MCF 10A (cell line): ENCODE data around the gene PRDM10. TPM values are rescaled to one million over a fixed set of nuclear protein-coding genes. Genes with fewer than 3 reads are reported as not detected.
"Not testable (repeated sequence)": the region's sequence is repeated elsewhere in the genome, so short reads cannot be mapped to it uniquely, and the experiment has no call there.

Experiments
- BruUV-seq: library from RNA; stranded (reverse); fragments of 400-500 nt; replicated peaks from 2 replicates; lab custom pipeline; 2021; lab: Mats Ljungman, UMichigan
- CTCF ChIA-PET: fragments of 300-600 bp; sonication (Branson Sonifier 250); formaldehyde crosslinking; extraction: SDS; loops from one replicate; lab custom pipeline; 2021; ENCODE audit warnings: antibody characterized with exemption, inconsistent platforms; lab: Yijun Ruan, JAX
- POLR2A ChIA-PET: fragments of 300-600, 350-650 bp; sonication (Branson Sonifier 250); formaldehyde crosslinking; extraction: SDS; loops from one replicate; lab custom pipeline; 2020; ENCODE audit warnings: antibody characterized with exemption, inconsistent platforms; lab: Yijun Ruan, JAX
- DNase-seq: peaks from one replicate; pipeline ENCODE4 v3.0.0-alpha.2; 2018; ENCODE audit not compliant: unreplicated experiment
- H3K27ac Mint-ChIP-seq: one replicate; pipeline ENCODE4 v1.8.0; 2022; ENCODE audit warnings: mild to moderate bottlenecking, low read depth, mixed read lengths; ENCODE audit not compliant: unreplicated experiment
- H3K27me3 Mint-ChIP-seq: one replicate; pipeline ENCODE4 v1.8.0; 2022; ENCODE audit warnings: mixed read lengths; ENCODE audit not compliant: insufficient read depth, unreplicated experiment
- H3K36me3 Mint-ChIP-seq: one replicate; pipeline ENCODE4 v1.8.0; 2022; ENCODE audit warnings: mild to moderate bottlenecking, moderate library complexity, mixed read lengths; ENCODE audit not compliant: insufficient read depth, unreplicated experiment
- H3K4me1 Mint-ChIP-seq: one replicate; pipeline ENCODE4 v1.8.0; 2022; ENCODE audit warnings: mixed read lengths; ENCODE audit not compliant: insufficient read depth, unreplicated experiment
- H3K4me3 Mint-ChIP-seq: one replicate; pipeline ENCODE4 v1.8.0; 2022; ENCODE audit warnings: mild to moderate bottlenecking, moderate library complexity, mixed read lengths; ENCODE audit not compliant: unreplicated experiment
- H3K9me3 Mint-ChIP-seq: one replicate; pipeline ENCODE4 v1.8.0; 2022; ENCODE audit warnings: mixed read lengths; ENCODE audit not compliant: unreplicated experiment
- intact Hi-C: fragments of 100-400 bp; cut with micrococcal nuclease; formaldehyde crosslinking; loops from 2 replicates; pipeline ENCODE4 v1.14.1; 2022
- total RNA-seq: library from RNA; stranded (reverse); gene quantifications from 2 replicates; pipeline ENCODE4 v1.2.3, GENCODE V29; 2022
- TF ChIP-seq, protein P1 (sequence below): fragments of 200-600 bp; IDR thresholded peaks from one replicate; pipeline ENCODE4 v1.8.0; 2022; ENCODE audit warnings: antibody characterized with exemption, mild to moderate bottlenecking; ENCODE audit not compliant: unreplicated experiment

Gene PRDM10
- total RNA-seq, 1 experiment from 2014 or later: 5.1 TPM

GRCh38 chr11:129881570-129882170, 121.0 kb downstream of the PRDM10 start:
- Mint-ChIP-seq H3K27ac (no peak overlapping the region), H3K36me3 (peaks cover 89% of the 10 kb centered on the region), H3K9me3 (no peaks in the 10 kb centered on the region), H3K27me3 (no peaks in the 10 kb centered on the region), H3K4me1 (no peaks in the 10 kb centered on the region), H3K4me3 (no peak overlapping the region)
- intact Hi-C loops: no loop called here
- POLR2A ChIA-PET: interaction anchor here (1.4 to 1.5 kb wide), 2 partner anchors 14 to 20 kb away, joined by 3 to 8 read pairs; partner anchors contain the start of gene NFRKB
- peak; percentile 38 for DNase-seq
- no TSS peak for BruUV-seq
- TF ChIP-seq, protein P1, sequence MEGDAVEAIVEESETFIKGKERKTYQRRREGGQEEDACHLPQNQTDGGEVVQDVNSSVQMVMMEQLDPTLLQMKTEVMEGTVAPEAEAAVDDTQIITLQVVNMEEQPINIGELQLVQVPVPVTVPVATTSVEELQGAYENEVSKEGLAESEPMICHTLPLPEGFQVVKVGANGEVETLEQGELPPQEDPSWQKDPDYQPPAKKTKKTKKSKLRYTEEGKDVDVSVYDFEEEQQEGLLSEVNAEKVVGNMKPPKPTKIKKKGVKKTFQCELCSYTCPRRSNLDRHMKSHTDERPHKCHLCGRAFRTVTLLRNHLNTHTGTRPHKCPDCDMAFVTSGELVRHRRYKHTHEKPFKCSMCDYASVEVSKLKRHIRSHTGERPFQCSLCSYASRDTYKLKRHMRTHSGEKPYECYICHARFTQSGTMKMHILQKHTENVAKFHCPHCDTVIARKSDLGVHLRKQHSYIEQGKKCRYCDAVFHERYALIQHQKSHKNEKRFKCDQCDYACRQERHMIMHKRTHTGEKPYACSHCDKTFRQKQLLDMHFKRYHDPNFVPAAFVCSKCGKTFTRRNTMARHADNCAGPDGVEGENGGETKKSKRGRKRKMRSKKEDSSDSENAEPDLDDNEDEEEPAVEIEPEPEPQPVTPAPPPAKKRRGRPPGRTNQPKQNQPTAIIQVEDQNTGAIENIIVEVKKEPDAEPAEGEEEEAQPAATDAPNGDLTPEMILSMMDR: peak; percentile 43
- CTCF ChIA-PET: interaction anchor here (0.6 to 3.2 kb wide), 14 partner anchors 9 to 265 kb away, joined by 3 to 7 read pairs (median 4); partner anchors contain the start of gene NFRKB

- intact Hi-C loops: no loop called here
- Mint-ChIP-seq H3K36me3 (peaks cover 85% of the 10 kb centered on the region), H3K27ac (no peak overlapping the region)
These were observed 122.3 kb downstream of the PRDM10 start for GRCh38 chr11:129880311-129880710.

DNA sequence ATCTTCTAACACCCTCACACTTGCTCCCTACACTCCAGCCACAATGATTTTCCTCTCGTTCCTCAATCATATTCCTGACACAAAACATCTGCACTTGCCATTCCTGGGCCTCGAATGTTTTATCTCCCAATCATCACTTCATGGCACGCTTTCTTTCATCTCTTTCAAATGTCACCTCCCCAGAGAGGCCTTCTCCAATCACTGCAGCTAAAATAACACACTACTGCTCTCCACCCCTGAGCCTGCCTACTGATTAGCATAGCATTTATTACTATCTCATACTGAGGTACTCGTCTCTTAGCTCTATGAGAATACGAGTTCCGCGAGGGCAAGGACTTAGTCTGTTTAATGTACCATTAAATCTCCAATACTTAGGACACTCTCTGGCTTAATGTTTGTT, 130.7 kb downstream of the PRDM10 start:
- no peaks in the 10 kb centered on the region for H3K27me3 Mint-ChIP-seq
- CTCF ChIA-PET: interaction anchor here (0.6 to 2.5 kb wide), 7 partner anchors 10 to 755 kb away, joined by 3 to 7 read pairs (median 4); no protein-coding TSS in a partner anchor
- peaks cover 74% of the 10 kb centered on the region for H3K36me3 Mint-ChIP-seq
- no TSS peak for BruUV-seq
- H3K4me1 Mint-ChIP-seq: no peaks in the 10 kb centered on the region
- H3K9me3 Mint-ChIP-seq: no peaks in the 10 kb centered on the region
- no peak for DNase-seq
- H3K4me3 Mint-ChIP-seq: no peak overlapping the region
- POLR2A ChIA-PET: interaction anchor here (1.0 kb wide), 1 partner anchor 25 kb away, joined by 4 read pairs; no protein-coding TSS in a partner anchor
- TF ChIP-seq, protein P1: no peak
- intact Hi-C loops: no loop called here
- H3K27ac Mint-ChIP-seq: no peak overlapping the region

More at GRCh38 chr11:129880311-129880710, 122.3 kb downstream of the PRDM10 start:
- H3K27me3 Mint-ChIP-seq: no peaks in the 10 kb centered on the region
- ChIA-PET POLR2A (interaction anchor here (3.7 kb wide), 1 partner anchor 15 kb away, joined by 16 read pairs; the partner anchor contains the start of gene NFRKB), CTCF (interaction anchor here (1.3 to 2.0 kb wide), 3 partner anchors 11 to 112 kb away, joined by 3 to 6 read pairs (median 5); no protein-coding TSS in a partner anchor)
- no peak overlapping the region for H3K4me3 Mint-ChIP-seq
- TF ChIP-seq, protein P1: no peak
- no peak for DNase-seq
- no peaks in the 10 kb centered on the region for H3K4me1 Mint-ChIP-seq
- BruUV-seq: no TSS peak
- no peaks in the 10 kb centered on the region for H3K9me3 Mint-ChIP-seq

- H3K4me3 Mint-ChIP-seq, H3K27me3 Mint-ChIP-seq, DNase-seq, BruUV-seq, H3K9me3 Mint-ChIP-seq, H3K4me1 Mint-ChIP-seq, intact Hi-C loops, H3K27ac Mint-ChIP-seq: not testable (repeated sequence)
- POLR2A ChIA-PET: interaction anchor here (1.0 to 1.3 kb wide), 2 partner anchors 26 to 64 kb away, joined by 3 to 4 read pairs; no protein-coding TSS in a partner anchor
- peaks cover 87% of the 10 kb centered on the region for H3K36me3 Mint-ChIP-seq
- CTCF ChIA-PET: interaction anchor here (1.1 kb wide), 1 partner anchor 11 kb away, joined by 3 read pairs; no protein-coding TSS in a partner anchor
These were observed 134.0 kb downstream of the PRDM10 start for GRCh38 chr11:129868626-129869025.
